Jurkat, Clone E6-1 (cell line): ENCODE measurements around the gene THOC7.
A peak's percentile ranks its signal among the peaks of the same experiment; 100 is the strongest.

Source experiments
- DNase-seq: peaks from one replicate; pipeline ENCODE4 v3.0.0-alpha.2; 2011; ENCODE audit warnings: low read depth, low spot score
- H3K4me3 ChIP-seq: 2 replicates; pipeline ENCODE4 v1.5.1; 2011; ENCODE audit warnings: mild to moderate bottlenecking, low read length, control low read depth, moderate library complexity

The THOC7 gene

GRCh38 chr3:63886858-63887257 lies 23.3 kb upstream of the THOC7 start:
- no peak overlapping the region for H3K4me3 ChIP-seq
- DNase-seq, result no peak

GRCh38 chr3:63880653-63881052 lies 17.0 kb upstream of the THOC7 start:
- no peak overlapping the region for H3K4me3 ChIP-seq
- DNase-seq, result no peak

GRCh38 chr3:63878394-63879060 lies 14.9 kb upstream of the THOC7 start:
- H3K4me3 ChIP-seq, result no peak overlapping the region
- DNase-seq, result no peak

GRCh38 chr3:63877737-63878393 lies 14.3 kb upstream of the THOC7 start:
- no peak for DNase-seq
- no peak overlapping the region for H3K4me3 ChIP-seq

- H3K4me3 ChIP-seq, result no peak overlapping the region
- no peak for DNase-seq
Observed at GRCh38 chr3:63876260-63876659, 12.7 kb upstream of the THOC7 start.

GRCh38 chr3:63875510-63875909 lies 11.9 kb upstream of the THOC7 start:
- DNase-seq, result no peak

GRCh38 chr3:63874769-63875168 lies 11.2 kb upstream of the THOC7 start:
- DNase-seq, result no peak
- H3K4me3 ChIP-seq, result no peak overlapping the region

More at GRCh38 chr3:63875510-63875909, 11.9 kb upstream of the THOC7 start:
- no peak overlapping the region for H3K4me3 ChIP-seq

- DNase-seq, result no peak
- H3K4me3 ChIP-seq, result no peak overlapping the region
Observed at GRCh38 chr3:63872135-63872924, 8.7 kb upstream of the THOC7 start.

- H3K4me3 ChIP-seq, result no peak overlapping the region
- DNase-seq, result no peak
Observed at GRCh38 chr3:63870615-63871005, 7.0 kb upstream of the THOC7 start.

GRCh38 chr3:63869940-63870614 lies 6.5 kb upstream of the THOC7 start:
- no peak overlapping the region for H3K4me3 ChIP-seq

GRCh38 chr3:63867225-63867624 lies 3.6 kb upstream of the THOC7 start:
- H3K4me3 ChIP-seq, result no peak overlapping the region
- no peak for DNase-seq

More at GRCh38 chr3:63869940-63870614, 6.5 kb upstream of the THOC7 start:
- DNase-seq, result no peak

GRCh38 chr3:63864965-63865327 lies 1.3 kb upstream of the THOC7 start:
- no peak for DNase-seq
- peak overlapping the region; percentile 75 for H3K4me3 ChIP-seq

GRCh38 chr3:63864008-63864964 lies 681 bp upstream of the THOC7 start:
- peak overlapping the region; percentile 75 for H3K4me3 ChIP-seq
- DNase-seq, result no peak

- H3K4me3 ChIP-seq, result peak overlapping the region; percentile 83
- DNase-seq, result no peak
Observed at GRCh38 chr3:63862804-63863149, 828 bp downstream of the THOC7 start.

- DNase-seq, result no peak
- H3K4me3 ChIP-seq, result no peak overlapping the region
Observed at GRCh38 chr3:63861306-63861705, 2.3 kb downstream of the THOC7 start.

- DNase-seq, result no peak
- H3K4me3 ChIP-seq, result no peak overlapping the region
Observed at GRCh38 chr3:63860776-63861175, 2.8 kb downstream of the THOC7 start.

- H3K4me3 ChIP-seq, result no peak overlapping the region
- DNase-seq, result no peak
Observed at GRCh38 chr3:63857311-63857710, 6.3 kb downstream of the THOC7 start.

GRCh38 chr3:63855333-63855940 lies 8.2 kb downstream of the THOC7 start:
- no peak for DNase-seq

More at GRCh38 chr3:63855333-63855940, 8.2 kb downstream of the THOC7 start:
- no peak overlapping the region for H3K4me3 ChIP-seq
